Loucy (cell line): ENCODE data around the gene NOS3.

Experiments used
- H2AFZ ChIP-seq: fragments of 200-600 bp; sonication (generic); 2 replicates; pipeline ENCODE4 v1.6.0; 2016; ENCODE audit warnings: antibody characterized with exemption, mild to moderate bottlenecking, low read length, moderate library complexity
- H3F3A ChIP-seq: fragments of 200-600 bp; 2 replicates; pipeline ENCODE4 v1.6.0; 2016; ENCODE audit warnings: antibody characterized with exemption, low read depth, mild to moderate bottlenecking
- H3K27me3 ChIP-seq: fragments of 200-600 bp; sonication (generic); 2 replicates; pipeline ENCODE4 v1.6.1; 2014; ENCODE audit warnings: low read length, mild to moderate bottlenecking; ENCODE audit not compliant: insufficient read depth, poor library complexity, severe bottlenecking
- H3K36me3 ChIP-seq: fragments of 200-600 bp; sonication (generic); 2 replicates; pipeline ENCODE4 v1.6.1; 2016; ENCODE audit warnings: low read length; ENCODE audit not compliant: insufficient read depth
- H3K4me1 ChIP-seq: fragments of 200-600 bp; sonication (generic); 2 replicates; pipeline ENCODE4 v1.5.1; 2014; ENCODE audit warnings: low read length, mild to moderate bottlenecking; ENCODE audit not compliant: insufficient read depth, poor library complexity, severe bottlenecking
- H3K4me2 ChIP-seq: fragments of 200-600 bp; sonication (generic); 2 replicates; pipeline ENCODE4 v1.6.0; 2014; ENCODE audit warnings: antibody characterized with exemption, low read length, low read depth, mild to moderate bottlenecking; ENCODE audit not compliant: poor library complexity, severe bottlenecking
- H3K4me3 ChIP-seq: fragments of 200-600 bp; sonication (generic); 2 replicates; pipeline ENCODE4 v1.5.1; 2014; ENCODE audit warnings: low read length, mild to moderate bottlenecking, mixed read lengths; ENCODE audit not compliant: poor library complexity, severe bottlenecking
- H3K79me2 ChIP-seq: fragments of 200-600 bp; sonication (generic); 2 replicates; pipeline ENCODE4 v1.6.1; 2014; ENCODE audit warnings: low read length; ENCODE audit not compliant: insufficient read depth
- H3K9ac ChIP-seq: fragments of 200-600 bp; sonication (generic); 2 replicates; pipeline ENCODE4 v1.6.0; 2014; ENCODE audit warnings: mild to moderate bottlenecking, low read depth, low read length, moderate library complexity; ENCODE audit not compliant: poor library complexity, severe bottlenecking
- H3K9me2 ChIP-seq: fragments of 200-600 bp; sonication (generic); replicated peaks from 2 replicates; pipeline ENCODE4 v1.6.1; 2016; ENCODE audit warnings: low read depth, low read length, mixed read lengths
- H3K9me3 ChIP-seq: fragments of 200-600 bp; sonication (generic); 2 replicates; pipeline ENCODE4 v1.6.1; 2014; ENCODE audit warnings: mild to moderate bottlenecking, antibody characterized with exemption, low read length, low read depth; ENCODE audit not compliant: insufficient read depth
- H4K20me1 ChIP-seq: fragments of 200-600 bp; sonication (generic); 2 replicates; pipeline ENCODE4 v1.6.0; 2014; ENCODE audit warnings: antibody characterized with exemption, low read length, mild to moderate bottlenecking; ENCODE audit not compliant: insufficient read depth, poor library complexity, severe bottlenecking
- CTCF ChIP-seq: fragments of 200-600 bp; sonication (generic); conservative IDR thresholded peaks from 2 replicates; pipeline ENCODE4 v1.5.1; 2014; ENCODE audit warnings: mild to moderate bottlenecking, antibody characterized with exemption, low read length
- EZH2phosphoT487 ChIP-seq: fragments of 200-600 bp; IDR thresholded peaks from 2 replicates; pipeline ENCODE4 v1.6.1; 2018; ENCODE audit warnings: antibody characterized with exemption, mild to moderate bottlenecking, moderate library complexity, borderline replicate concordance

NOS3 gene

GRCh38 chr7:150968056-150968733 is 22.6 kb upstream of the NOS3 start:
- Histone ChIP-seq H3K79me2 (no peaks in the 10 kb centered on the region), H3K9me2 (no peaks in the 10 kb centered on the region), H2AFZ (no peak overlapping the region), H3K4me1 (peaks cover 10% of the 10 kb centered on the region), H4K20me1 (no peaks in the 10 kb centered on the region), H3K9me3 (no peaks in the 10 kb centered on the region), H3K27me3 (no peaks in the 10 kb centered on the region), H3K4me2 (no peak overlapping the region), H3F3A (0 out of 2 replicates have a peak, but pooled peaks cover 2% of the 10 kb centered on the region), H3K9ac (no peak overlapping the region), H3K36me3 (no peaks in the 10 kb centered on the region), H3K4me3 (no peak overlapping the region)
- TF ChIP-seq CTCF (no peak), EZH2phosphoT487 (no peak)

GRCh38 chr7:150968734-150969372 is 22.0 kb upstream of the NOS3 start:
- no peak overlapping the region for H3K4me3 ChIP-seq
- no peaks in the 10 kb centered on the region for H4K20me1 ChIP-seq
- peaks cover 10% of the 10 kb centered on the region for H3K4me1 ChIP-seq
- H3F3A ChIP-seq: peaks cover 6% of the 10 kb centered on the region; the same call in 1 of the 2 replicates
- H2AFZ ChIP-seq: no peak overlapping the region
- no peaks in the 10 kb centered on the region for H3K9me3 ChIP-seq
- H3K27me3 ChIP-seq: no peaks in the 10 kb centered on the region
- H3K4me2 ChIP-seq: no peak overlapping the region
- no peak overlapping the region for H3K9ac ChIP-seq
- no peaks in the 10 kb centered on the region for H3K36me3 ChIP-seq
- H3K9me2 ChIP-seq: no peaks in the 10 kb centered on the region
- no peaks in the 10 kb centered on the region for H3K79me2 ChIP-seq
- TF ChIP-seq CTCF (no peak), EZH2phosphoT487 (no peak)

GRCh38 chr7:150969475-150969874 is 21.3 kb upstream of the NOS3 start:
- no peaks in the 10 kb centered on the region for H3K27me3 ChIP-seq
- H4K20me1 ChIP-seq: no peaks in the 10 kb centered on the region
- peaks cover 6% of the 10 kb centered on the region; the same call in 1 of the 2 replicates for H3F3A ChIP-seq

More at GRCh38 chr7:150969475-150969874, 21.3 kb upstream of the NOS3 start:
- H3K4me3 ChIP-seq: no peak overlapping the region
- no peak for TF ChIP-seq EZH2phosphoT487
- TF ChIP-seq CTCF: no peak
- no peaks in the 10 kb centered on the region for H3K9me3 ChIP-seq
- no peaks in the 10 kb centered on the region for H3K79me2 ChIP-seq
- no peaks in the 10 kb centered on the region for H3K9me2 ChIP-seq
- no peak overlapping the region for H3K4me2 ChIP-seq
- no peaks in the 10 kb centered on the region for H3K36me3 ChIP-seq
- H3K4me1 ChIP-seq: peaks cover 10% of the 10 kb centered on the region
- H2AFZ ChIP-seq: no peak overlapping the region
- no peak overlapping the region for H3K9ac ChIP-seq
